ENCODE measurements around the gene SLC66A1. TPM values are rescaled to one million over a fixed set of nuclear protein-coding genes. Genes with fewer than 3 reads are reported as not detected.
A peak's percentile ranks its signal among the peaks of the same experiment; 100 is the strongest.

The SLC66A1 gene
- total and polyA plus RNA-seq, 9 of the 15 experiments (the other 6 are each of a cell fraction or from before 2014, with no cell fraction given) = 1.2 to 40.8 (median 18.6) TPM

DNA sequence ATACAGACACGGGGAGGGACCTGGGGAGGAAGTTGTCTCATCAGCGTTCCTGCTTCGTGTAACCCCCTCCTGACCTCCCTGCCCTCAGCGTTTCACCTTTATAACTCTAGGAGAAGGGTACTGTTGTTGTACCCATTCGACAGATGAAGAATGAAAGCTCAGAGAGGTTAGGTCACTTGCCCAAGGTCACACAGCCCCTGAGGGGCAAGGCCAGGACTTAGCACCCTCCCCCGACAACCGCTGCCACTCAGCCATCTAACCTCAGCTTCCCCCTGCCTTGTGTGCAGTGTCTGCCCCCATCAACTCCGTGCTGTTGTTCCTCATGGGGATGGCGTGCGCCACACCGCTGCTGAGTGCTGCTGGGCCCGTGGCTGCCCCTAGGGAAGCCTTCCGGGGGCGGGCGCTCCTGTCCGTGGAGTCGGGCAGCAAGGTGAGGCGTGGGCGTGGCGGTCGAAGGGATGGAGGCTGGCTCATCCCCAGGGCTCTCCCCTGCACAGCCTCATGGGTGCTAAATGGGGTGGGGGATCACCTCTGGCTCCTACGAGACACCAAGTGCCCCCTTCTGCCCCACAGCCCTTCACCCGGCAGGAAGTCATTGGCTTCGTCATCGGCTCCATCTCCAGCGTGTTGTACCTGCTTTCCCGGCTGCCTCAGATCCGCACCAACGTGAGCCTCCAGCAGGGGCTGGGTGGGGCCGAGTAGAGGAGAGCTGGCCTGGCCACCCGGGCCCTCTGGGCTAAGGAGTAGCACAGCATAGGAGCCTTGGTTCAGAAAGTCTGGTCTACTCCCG is 14.0 kb downstream of the SLC66A1 start (continued):
- TF ChIP-seq GABPB2 (CRISPR knock-in tag; conservative IDR thresholded peaks at IDR 0.05) (no peak), IFI16 (CRISPR knock-in tag; IDR thresholded peaks at IDR 0.05) (no peak), MYC (IDR thresholded peaks at IDR 0.05; ENCODE audit: low read depth, low read length) (no peak), MYC (CRISPR knock-in tag; IDR thresholded peaks at IDR 0.05; ENCODE audit: borderline replicate concordance, low read depth) (0 out of 2 replicates have a peak, but pooled peaks have one; percentile 44), DIDO1 (tag; IDR thresholded peaks at IDR 0.05; ENCODE audit: low read depth) (no peak), EGR1 (conservative IDR thresholded peaks at IDR 0.05) (peak; percentile 39; the same call in 1 of the 2 replicates), ZNF551 (CRISPR knock-in tag; IDR thresholded peaks at IDR 0.05) (no peak), POLR3A (IDR thresholded peaks at IDR 0.05; ENCODE audit: borderline replicate concordance, extremely low read depth, insufficient read depth, insufficient read length) (no peak), ZNF830 (CRISPR knock-in tag; IDR thresholded peaks at IDR 0.05) (no peak)
- TF ChIP-seq, protein P1, sequence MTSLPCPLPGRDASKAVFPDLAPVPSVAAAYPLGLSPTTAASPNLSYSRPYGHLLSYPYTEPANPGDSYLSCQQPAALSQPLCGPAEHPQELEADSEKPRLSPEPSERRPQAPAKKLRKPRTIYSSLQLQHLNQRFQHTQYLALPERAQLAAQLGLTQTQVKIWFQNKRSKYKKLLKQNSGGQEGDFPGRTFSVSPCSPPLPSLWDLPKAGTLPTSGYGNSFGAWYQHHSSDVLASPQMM (CRISPR knock-in tag; IDR thresholded peaks at IDR 0.05) = no peak
- TF ChIP-seq, protein P2, sequence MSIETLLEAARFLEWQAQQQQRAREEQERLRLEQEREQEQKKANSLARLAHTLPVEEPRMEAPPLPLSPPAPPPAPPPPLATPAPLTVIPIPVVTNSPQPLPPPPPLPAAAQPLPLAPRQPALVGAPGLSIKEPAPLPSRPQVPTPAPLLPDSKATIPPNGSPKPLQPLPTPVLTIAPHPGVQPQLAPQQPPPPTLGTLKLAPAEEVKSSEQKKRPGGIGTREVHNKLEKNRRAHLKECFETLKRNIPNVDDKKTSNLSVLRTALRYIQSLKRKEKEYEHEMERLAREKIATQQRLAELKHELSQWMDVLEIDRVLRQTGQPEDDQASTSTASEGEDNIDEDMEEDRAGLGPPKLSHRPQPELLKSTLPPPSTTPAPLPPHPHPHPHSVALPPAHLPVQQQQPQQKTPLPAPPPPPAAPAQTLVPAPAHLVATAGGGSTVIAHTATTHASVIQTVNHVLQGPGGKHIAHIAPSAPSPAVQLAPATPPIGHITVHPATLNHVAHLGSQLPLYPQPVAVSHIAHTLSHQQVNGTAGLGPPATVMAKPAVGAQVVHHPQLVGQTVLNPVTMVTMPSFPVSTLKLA (conservative IDR thresholded peaks at IDR 0.05) = no peak
- TF ChIP-seq, protein P3, sequence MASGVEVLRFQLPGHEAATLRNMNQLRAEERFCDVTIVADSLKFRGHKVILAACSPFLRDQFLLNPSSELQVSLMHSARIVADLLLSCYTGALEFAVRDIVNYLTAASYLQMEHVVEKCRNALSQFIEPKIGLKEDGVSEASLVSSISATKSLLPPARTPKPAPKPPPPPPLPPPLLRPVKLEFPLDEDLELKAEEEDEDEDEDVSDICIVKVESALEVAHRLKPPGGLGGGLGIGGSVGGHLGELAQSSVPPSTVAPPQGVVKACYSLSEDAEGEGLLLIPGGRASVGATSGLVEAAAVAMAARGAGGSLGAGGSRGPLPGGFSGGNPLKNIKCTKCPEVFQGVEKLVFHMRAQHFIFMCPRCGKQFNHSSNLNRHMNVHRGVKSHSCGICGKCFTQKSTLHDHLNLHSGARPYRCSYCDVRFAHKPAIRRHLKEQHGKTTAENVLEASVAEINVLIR (CRISPR knock-in tag; IDR thresholded peaks at IDR 0.05) = no peak
- TF ChIP-seq, protein P4, sequence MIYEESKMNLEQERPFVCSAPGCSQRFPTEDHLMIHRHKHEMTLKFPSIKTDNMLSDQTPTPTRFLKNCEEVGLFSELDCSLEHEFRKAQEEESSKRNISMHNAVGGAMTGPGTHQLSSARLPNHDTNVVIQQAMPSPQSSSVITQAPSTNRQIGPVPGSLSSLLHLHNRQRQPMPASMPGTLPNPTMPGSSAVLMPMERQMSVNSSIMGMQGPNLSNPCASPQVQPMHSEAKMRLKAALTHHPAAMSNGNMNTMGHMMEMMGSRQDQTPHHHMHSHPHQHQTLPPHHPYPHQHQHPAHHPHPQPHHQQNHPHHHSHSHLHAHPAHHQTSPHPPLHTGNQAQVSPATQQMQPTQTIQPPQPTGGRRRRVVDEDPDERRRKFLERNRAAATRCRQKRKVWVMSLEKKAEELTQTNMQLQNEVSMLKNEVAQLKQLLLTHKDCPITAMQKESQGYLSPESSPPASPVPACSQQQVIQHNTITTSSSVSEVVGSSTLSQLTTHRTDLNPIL (CRISPR knock-in tag; IDR thresholded peaks at IDR 0.05) = no peak
- TF ChIP-seq, protein P5, sequence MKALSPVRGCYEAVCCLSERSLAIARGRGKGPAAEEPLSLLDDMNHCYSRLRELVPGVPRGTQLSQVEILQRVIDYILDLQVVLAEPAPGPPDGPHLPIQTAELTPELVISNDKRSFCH (CRISPR knock-in tag; IDR thresholded peaks at IDR 0.05) = no peak
- TF ChIP-seq, protein P5 (tag; IDR thresholded peaks at IDR 0.05) = 0 out of 2 replicates have a peak, but pooled peaks have one; percentile 13
- TF ChIP-seq, protein P6, sequence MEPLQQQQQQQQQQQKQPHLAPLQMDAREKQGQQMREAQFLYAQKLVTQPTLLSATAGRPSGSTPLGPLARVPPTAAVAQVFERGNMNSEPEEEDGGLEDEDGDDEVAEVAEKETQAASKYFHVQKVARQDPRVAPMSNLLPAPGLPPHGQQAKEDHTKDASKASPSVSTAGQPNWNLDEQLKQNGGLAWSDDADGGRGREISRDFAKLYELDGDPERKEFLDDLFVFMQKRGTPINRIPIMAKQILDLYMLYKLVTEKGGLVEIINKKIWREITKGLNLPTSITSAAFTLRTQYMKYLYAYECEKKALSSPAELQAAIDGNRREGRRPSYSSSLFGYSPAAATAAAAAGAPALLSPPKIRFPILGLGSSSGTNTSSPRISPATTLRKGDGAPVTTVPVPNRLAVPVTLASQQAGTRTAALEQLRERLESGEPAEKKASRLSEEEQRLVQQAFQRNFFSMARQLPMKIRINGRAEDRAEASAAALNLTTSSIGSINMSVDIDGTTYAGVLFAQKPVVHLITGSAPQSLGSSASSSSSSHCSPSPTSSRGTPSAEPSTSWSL (CRISPR knock-in tag; IDR thresholded peaks at IDR 0.05; ENCODE audit: borderline replicate concordance) = no peak
- TF ChIP-seq, protein P7, sequence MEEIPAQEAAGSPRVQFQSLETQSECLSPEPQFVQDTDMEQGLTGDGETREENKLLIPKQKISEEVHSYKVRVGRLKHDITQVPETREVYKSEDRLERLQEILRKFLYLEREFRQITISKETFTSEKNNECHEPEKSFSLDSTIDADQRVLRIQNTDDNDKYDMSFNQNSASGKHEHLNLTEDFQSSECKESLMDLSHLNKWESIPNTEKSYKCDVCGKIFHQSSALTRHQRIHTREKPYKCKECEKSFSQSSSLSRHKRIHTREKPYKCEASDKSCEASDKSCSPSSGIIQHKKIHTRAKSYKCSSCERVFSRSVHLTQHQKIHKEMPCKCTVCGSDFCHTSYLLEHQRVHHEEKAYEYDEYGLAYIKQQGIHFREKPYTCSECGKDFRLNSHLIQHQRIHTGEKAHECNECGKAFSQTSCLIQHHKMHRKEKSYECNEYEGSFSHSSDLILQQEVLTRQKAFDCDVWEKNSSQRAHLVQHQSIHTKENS (CRISPR knock-in tag; IDR thresholded peaks at IDR 0.05) = no peak

Measured in K562 (cell line).